ENCODE data around the gene GFOD1.
"Not testable (repeated sequence)": the region's sequence is repeated elsewhere in the genome, so short reads cannot be mapped to it uniquely, and the experiment has no call there.

Gene GFOD1

DNA sequence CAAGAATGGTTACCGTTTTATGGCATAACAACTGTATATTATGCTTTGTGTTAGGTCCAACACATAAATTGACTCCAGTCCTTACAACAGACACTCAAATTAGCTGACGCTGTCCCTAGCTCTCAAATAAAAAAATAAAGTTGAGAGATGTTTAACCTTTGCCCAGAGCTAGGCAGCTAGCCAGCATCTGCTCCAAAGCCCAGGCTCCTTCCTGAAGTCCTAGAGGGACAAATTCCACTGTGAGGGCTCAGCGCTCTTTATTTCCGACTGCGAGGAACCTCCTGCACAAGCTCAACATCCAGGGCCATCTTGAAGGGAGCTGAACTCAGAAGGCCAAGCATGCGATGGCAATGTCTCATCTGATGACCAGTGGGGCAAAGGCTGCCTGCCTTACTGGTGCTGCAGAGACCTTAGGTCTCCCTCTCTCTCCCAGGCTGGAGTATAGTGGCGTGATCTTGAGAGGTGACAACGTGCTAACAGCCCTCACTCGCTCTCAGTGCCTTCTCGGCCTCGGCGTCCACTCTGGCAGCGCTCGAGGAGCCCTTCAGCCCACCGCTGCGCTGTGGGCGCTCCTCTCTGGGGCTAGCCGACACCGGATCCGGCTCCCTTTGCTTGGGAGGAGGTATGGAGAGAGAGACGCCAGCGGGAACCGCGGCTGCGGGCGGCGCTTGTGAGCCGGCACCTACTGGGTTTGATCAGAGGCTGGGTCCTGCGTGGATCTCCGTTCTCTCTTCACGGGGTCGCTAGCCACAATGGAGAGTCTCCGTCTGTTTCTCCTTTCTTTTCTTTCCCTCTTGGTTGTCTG, 24.7 kb upstream of the GFOD1 start:
- no peak for DNase-seq

DNA sequence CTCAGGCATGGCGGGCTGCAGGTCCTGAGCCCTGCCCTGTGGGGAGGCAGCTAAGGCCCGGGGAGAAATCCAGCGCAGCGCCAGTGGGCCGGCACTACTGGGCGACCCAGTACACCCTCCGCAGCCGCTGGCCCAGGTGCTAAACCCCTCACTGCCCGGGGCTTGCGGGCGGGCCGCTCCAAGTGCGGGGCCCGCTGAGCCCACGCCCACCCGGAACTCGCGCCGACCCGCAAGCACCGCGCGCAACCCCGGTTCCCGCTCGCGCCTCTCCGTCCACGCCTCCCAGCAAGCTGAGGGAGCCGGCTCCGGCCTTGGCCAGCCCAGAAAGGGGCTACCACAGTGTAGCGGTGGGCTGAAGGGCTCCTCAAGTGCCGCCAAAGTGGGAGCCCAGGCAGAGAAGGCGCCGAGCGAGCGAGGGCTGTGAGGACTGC, 23.8 kb upstream of the GFOD1 start:
- not testable (repeated sequence) for DNase-seq

DNA sequence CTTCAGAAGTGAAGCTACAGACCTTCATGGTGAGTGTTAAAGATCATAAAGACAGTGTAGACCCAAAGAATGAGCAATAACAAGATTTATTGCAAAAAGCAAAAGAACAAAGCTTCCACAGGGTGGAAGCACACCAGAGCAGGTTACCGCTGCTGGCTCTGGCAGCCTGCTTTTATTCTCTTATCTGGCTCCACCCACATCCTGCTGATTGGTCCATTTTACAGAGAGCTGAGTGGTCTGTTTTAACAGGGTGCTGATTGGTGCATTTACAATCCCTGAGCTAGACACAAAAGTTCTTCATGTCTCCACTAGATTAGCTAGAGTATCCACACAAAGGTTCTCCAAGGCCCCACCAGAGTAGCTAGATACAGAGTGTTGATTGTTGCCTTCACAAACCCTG, 23.0 kb upstream of the GFOD1 start:
- not testable (repeated sequence) for DNase-seq

DNA sequence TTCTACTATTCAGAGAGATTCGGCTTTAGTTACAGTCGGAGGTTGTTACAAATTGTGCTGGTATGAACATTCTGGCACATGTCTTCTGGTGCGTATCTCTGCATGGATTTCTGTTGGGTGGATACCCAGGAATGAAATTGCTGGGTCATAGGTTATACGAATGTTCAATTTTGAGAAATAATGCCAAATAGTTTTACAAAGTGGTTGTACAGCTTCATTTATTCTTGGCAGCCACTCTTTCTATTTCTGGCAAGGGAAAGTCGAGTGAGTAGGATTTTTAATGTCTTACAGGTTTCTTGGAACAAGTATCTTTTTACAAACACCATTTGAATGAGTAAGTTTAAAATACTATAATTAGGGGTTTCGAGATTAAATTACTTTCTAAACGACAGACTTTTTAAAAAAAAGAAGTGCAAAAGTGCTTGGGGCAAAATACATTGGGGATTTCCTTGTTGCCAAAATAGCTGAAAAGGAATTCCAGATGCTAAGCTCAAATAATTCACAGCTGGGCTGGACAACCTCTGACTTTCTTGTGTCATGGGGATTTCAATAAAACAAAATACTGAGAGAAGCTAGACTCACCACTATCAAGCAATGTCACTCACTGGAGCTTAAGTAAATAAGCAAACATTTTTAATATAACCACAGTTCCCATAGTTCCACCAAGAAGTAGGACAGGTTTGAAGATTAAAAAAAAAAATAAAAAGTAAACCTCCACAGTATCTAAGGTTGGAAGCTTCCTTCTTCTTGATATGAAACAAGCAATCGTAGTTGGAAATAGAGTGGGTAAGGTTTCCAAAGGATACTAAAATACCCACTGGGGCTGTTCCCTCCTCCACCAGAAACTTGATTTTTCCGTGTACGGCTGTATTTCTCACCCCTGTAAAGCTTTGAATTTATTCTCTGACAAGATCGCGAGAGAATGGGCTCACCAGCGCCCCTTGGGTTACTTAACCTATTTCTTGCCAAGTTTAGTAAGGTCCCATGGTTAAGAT, 21.6 kb upstream of the GFOD1 start:
- no peak for DNase-seq

DNA sequence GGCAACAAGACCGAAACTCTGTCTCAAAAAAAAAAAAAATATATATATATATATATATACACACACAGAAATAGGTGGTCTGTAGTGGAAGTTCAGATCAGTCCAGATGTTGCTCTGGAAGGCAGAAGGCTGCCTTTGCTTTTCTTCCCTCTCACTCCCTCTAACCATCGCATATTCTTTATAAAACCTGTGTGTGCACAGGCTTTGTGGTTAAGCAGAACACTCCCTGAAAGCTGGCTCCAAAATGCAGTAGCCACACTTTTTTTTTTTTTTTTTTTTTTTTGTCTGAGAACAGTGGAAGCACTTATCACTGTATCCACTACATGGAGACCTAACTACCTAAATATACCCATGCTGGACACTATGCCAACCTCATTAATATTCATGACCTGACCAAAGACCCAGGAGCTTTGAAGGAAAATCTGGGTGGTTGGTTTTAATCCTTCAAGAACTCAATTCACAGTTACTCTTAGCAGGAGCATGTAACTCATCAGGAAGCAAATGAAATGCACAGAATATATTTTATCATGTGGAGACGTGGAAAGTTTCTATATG, 20.0 kb upstream of the GFOD1 start:
- no peak for DNase-seq

DNA sequence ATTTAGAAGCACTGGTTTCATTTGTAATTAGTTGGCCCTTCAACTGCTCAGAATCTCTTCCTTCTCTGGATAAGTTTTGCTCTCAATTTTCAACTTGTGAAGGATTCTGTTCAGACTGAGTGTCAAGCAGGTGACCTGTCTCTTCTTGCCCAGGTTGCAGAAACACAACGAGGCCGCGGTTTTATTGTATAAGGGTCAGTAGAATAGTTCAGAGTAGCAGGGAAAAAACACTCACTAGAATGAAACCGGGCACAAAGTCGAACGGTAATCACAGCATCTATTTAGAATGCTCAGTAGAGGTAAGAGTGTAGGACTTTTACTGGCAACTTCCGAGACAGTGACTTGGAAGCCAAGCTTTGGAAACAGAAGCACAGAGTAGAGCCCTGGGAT, 17.9 kb upstream of the GFOD1 start:
- no peak for DNase-seq

DNA sequence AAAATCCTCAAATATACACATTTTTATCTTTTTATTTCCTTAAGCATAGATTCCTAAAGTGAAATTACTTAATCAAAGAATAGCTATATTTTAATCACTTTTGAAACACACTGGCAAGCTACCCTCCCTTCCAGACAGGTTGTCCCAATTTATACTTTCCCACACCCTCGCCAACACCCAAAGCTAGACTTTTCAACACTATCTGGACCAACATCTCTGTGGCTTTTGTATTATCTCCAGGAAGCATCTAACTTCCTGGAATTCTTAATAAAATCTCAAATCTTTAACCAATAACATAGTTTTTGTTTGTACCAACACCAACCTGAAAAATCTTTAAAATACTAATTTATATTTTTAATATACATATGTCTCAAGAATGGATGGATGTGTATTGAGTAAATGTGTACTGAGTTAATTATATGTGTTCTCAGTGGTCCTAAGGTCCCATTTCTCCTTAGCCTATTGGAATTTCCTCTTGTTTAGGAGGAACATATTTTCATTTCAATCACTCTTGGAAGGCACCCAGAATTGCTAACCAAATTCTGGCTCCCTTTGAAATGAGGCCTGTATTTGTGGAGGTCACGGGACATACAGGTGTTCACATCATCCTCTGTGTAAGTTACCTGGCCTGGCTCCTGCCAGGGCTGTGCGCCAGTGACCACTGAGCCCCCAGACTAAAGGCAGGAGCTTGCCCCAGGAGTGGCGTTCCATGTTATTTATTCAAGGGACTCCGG, 17.4 kb upstream of the GFOD1 start:
- no peak for DNase-seq

DNA sequence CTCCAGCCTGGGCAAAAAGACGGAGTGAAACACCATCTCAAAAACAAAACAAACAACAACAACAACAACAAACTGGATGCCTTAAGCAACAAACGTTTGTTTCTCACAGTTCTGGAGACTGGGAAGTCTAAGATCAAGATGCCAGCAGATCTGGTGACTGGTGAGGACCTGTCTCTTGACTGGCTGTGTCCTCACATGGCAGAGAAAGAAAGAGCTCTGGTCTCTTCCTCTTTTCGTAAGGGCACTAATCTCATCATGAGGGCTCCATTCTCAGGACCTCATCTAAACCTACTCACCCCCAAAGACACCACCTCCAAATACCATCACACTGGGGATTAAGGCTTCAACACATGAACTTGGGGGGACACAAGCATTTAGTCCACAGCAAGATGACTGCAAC, 13.5 kb upstream of the GFOD1 start:
- no peak for DNase-seq

DNA sequence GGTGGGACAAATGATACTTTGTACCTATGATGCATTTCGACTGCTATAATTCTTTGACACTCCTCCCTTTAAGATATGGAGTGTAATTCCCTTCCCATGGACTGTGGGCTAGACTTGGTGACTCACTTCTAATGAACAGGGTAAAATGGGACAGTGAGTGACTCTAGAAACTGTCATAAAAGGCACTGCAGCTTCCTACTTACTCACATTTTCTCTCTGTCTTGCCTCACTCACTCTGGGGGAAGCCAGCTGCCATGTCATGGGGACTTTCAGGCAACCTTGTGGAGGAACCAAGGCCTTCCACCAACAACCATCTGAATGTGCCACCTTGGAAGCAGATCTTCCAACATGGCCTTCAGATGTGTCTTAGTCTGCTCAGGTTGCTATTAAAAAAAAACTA, 12.9 kb upstream of the GFOD1 start:
- DNase-seq, result no peak

DNA sequence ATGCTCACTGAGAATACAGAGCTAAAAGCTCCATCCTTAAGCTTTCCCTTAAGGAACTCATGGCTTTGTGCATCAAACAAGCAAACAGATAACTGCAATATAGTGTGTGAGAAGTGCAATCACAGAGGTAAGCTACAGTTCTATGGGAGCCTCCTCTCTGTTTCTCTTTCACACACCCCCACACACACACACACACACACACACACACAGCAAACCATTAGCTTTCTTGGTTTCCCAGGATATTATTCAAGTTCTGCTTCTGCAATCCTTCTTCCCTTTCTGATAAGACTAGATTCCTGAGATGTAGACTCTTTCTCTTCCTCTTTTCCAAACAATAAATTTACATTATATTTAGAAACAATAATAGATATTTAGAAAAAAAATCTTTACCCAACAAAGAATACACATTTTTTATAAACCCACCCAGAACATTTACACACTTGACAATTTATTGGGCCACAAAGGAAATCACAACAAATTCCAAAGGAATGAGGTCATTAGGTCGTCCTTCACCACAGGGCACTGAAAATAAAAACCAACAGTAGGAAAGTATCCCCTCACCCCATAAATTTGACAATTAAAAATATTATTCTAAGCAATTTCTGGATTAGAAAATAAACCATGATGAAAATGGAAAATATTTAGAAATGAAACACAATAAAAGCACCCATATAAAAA, 9.3 kb upstream of the GFOD1 start:
- no peak for DNase-seq

DNA sequence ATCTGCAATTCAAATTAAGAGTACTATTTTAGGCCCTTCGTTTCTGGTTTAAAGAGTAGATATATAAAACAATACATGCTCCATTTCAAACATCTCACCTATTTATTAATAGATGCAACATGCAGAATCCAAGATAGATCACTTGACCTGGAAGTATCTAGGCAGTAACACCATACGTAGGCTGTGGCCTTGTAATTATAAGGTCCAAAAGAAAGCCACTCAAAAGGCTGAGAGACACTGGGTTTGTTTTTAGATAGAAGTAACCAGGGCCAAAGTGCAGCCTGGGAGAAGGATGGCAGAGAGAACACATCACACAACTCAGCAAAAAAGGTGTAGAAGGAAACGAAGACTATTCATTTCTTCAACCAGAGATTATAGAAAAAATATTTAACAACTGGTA, 8.4 kb upstream of the GFOD1 start:
- no peak for DNase-seq

DNA sequence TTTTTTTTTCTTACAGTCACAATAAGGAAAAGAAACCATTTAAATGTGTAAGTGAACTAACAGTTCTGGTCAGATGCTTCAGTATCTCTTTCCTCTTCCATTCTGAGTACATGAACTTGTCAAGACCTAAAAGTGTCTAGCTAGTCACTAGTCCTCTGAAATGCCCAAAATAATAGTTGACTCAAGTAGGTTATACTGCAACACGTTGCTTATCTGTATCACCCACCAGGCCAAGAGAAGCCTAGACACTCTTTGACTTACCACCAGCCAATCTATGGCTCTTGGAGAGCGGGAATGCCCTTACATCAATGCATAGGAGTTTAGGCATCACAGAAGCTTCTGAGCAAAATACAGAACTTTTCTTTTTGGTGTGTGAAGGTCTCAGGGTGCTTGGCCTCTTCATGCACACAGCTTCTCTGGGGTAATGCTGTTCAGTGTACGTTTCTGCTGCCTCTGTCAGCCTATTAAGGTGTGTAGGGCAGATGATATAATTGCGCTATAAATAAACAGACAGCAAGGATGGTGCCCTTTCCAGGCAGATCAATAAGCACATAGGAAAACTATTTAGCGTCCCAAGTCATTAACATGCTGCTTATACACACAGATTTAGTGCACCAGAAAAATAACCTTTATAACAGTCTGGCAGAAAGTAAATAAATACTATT, 7.8 kb upstream of the GFOD1 start:
- no peak for DNase-seq

DNA sequence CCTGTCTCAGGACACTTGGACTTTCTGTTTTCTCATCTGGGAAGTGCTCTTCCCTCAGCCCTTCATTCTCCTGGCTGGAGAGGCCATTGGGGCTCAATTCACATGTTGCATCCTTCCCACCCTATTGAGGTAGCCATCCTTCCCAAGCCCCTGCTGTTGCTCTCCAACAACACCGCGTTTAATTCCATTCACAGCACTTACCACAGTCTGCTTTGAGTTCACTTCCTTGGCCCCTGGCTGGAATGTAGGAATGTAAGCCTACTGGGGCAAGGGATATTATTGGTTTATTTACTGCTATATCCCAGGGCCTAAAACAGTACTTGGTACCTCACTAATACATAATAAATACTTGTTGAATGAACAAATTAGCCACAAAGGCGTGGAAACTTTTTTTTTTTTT, 6.7 kb upstream of the GFOD1 start:
- DNase-seq, result no peak

DNA sequence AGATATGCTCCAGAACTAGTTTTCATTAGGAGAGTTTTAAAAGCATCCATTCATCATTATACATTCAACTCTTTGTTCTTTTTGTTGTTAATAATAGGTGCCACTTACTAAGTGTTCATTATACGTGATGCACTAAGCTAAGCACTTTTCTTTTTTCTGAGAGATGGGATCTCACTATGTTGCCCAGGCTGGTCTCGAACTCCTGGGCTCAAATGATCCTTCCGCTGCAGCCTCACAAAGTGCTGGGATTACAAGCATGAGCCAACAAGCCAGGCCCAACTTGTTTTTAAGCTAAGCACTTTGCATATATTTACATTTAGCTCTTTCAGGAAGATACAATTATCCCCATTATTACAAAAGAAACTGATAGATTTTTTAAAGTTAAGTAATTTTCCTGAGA, 5.7 kb upstream of the GFOD1 start:
- no peak for DNase-seq

DNA sequence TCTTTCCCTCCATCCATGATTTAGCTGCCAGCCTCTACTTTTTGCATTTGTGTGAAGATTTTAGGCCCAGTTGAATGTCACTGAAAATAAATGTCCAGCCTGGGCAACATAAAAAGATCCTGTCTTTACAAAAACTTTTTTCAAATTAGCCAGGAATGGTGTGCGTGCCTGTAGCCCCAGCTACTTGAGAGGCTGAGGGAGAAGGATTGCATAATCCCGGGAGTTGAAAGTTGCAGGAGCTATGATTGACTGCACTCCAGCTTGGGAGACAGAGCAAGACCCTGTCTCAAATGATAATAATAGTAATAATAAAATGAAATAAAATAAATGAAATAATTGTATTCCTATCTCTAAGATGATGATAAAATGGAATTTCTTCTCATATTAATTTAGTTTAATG, 5.0 kb upstream of the GFOD1 start:
- DNase-seq, result no peak

DNA sequence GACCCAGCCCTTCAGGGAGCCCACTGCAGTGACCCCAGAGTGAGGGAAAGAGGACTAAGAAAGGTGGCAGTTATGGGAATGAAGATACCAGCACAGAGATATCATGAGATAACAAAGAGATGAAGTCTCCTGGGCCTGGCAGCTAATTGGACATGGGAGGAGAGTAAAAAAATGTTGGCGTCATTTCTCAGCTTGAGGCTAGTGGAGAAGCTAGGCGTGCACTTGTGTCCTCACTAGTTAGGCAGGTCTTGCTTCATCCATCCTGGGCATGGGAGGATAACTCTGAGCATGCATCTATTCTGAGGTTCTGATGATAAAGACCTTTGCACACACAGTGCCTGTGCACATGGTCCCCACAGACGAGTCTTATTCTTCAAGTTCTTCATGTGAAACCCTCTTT, 4.1 kb upstream of the GFOD1 start:
- DNase-seq, result no peak

DNA sequence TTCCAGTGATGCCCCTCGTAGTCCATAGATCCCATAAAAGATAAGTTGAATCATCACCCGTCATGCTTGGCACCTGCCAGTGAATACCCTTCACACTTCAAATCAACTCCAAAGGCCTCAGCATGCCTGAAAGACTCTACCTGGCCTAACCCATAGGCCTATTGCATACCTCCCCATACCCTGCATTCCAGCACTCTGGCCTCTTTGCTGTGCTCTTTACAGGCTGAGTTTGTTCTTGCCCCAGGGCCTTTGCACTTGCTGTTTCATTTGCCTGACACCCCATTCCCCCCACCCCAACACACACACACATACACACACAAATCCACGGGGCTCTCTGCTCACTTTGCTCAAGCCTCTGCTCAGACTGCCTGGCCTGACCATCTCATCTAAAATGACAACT, 3.0 kb upstream of the GFOD1 start:
- no peak for DNase-seq

DNA sequence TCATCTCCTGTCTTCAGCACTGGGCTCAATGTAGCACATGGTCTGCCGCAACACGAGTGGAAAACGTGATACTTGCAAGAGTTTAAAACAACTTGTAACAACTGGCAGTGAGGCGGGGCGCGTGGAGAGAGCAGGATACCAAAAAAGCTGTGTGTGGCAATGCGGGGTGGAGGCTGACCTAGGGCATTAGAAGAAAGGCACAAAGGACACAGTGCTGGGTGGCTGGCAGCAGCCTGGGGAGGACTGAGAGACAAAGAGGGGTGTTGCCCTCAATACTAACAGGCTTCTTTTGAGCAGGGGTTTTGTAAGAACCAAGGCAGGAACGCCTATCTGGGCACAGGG, 1.5 kb upstream of the GFOD1 start:
- peak in 1 of 56 donors; percentile 26 for DNase-seq

DNA sequence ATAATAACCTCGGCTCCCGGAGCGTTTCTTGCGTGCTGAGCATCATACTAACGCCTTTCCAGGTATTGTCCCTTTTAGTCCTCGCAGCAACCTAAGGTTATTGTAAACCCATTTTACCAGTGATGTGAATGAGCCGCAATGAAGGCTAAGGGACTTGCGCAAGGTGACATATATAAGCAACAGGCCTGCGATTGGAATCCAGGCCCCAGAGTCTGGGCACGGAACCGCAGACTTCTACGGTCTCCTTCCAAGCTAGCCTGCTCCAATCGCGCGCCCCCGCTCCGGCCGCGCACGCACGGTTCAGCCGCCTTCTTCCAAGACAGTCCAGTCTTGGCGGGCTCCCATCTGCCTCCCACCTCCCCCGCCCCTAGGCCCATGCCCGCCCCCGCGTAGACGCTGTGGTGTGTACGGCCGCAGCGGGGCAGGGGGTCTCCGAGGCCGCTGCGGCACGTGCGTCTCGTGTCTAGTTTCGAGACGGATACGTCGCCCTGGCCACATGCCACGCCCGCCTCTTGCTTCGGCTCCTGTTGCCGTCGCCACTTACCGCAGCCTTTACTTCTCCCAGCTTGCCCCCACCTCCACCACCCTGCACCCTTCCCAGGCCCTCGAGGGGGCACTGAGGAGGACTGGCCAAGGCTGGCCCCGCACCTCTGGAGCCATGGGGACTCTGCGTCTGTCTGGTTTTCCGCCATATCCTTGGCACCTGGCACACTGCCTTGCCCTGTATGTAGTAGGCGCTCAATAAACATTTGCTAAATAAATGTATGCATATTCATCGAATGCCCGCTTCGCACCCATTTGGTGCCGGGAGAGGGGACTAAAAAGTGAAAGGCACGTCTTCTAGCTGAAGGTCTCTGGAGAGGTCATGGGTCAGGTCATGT, 855 bp upstream of the GFOD1 start:
- DNase-seq, result peak in 24 of 56 donors; percentile 13 to 68 (median 42)
